ENCODE data around the gene DDR2.
A peak's percentile ranks its signal among the peaks of the same experiment; 100 is the strongest.

DDR2 gene

DNA sequence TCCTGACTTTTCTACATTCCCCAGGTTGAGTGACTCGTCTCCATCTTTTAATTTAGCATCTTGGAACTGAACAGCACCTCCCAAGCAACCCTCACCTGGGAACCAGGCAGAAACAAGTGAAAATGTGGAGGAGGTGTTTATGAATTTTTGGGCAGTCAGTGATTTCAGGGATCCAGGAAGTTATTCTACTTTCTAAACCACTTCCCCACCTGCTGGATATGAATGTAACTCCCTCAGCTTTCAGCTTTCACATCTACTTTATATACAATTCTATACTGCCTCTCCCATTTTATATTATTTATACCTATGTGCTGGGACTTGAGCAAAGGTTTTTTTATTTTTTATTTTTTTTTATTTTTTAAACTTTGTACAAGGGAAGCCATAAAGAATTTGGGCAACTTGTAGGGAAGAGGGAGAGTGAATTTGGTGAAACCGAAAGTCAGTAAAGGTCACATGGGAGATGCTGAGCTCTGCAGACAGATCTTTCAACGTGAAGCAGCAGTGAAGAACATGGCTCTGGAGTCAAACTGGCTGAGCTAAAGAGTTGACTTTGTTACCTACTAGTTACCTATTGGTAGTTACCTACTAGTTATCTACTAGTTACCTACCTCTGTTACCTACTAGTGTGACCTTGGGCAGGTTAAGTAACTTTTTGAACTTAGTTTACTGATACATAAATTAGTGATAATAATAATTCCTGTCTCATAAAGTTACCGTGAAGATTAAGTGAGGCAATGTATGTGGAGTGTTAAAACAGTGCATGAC lies 45.5 kb downstream of the DDR2 start:
- DNase-seq (ENCODE audit: low read depth), result peak; percentile 33
- no peak for TF ChIP-seq CTCF (IDR thresholded peaks at IDR 0.05; ENCODE audit: insufficient read depth, low read depth, low read length, missing control alignments)
- H3K4me3 ChIP-seq (ENCODE audit: low read depth, low read length), result no peak overlapping the region

- no peak overlapping the region for H3K4me3 ChIP-seq (ENCODE audit: low read depth, low read length)
- no peak for TF ChIP-seq CTCF (IDR thresholded peaks at IDR 0.05; ENCODE audit: insufficient read depth, low read depth, low read length, missing control alignments)
- DNase-seq (ENCODE audit: low read depth), result no peak
These were observed 46.2 kb downstream of the DDR2 start for GRCh38 chr1:162678439-162678838.

DNA sequence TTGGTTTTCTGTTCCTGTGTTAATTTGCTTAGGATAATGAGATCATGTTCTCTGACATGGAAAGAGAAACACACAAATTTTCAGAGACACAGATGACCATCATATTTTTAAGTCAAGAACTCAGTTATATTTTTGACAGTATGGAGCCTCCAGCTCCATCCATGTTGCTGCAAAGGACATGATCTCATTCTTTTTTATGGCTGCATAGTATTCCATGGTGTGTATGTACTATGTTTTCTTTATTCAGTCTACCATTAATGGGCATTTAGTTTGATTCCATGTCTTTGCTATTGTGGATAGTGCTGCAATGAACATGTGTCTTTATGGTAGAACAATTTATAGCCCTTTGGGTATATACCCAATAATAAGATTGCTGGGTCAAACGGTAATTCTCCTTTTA lies 47.0 kb downstream of the DDR2 start:
- H3K4me3 ChIP-seq (ENCODE audit: low read depth, low read length), result no peak overlapping the region
- no peak for DNase-seq (ENCODE audit: low read depth)
- no peak for TF ChIP-seq CTCF (IDR thresholded peaks at IDR 0.05; ENCODE audit: insufficient read depth, low read depth, low read length, missing control alignments)

DNA sequence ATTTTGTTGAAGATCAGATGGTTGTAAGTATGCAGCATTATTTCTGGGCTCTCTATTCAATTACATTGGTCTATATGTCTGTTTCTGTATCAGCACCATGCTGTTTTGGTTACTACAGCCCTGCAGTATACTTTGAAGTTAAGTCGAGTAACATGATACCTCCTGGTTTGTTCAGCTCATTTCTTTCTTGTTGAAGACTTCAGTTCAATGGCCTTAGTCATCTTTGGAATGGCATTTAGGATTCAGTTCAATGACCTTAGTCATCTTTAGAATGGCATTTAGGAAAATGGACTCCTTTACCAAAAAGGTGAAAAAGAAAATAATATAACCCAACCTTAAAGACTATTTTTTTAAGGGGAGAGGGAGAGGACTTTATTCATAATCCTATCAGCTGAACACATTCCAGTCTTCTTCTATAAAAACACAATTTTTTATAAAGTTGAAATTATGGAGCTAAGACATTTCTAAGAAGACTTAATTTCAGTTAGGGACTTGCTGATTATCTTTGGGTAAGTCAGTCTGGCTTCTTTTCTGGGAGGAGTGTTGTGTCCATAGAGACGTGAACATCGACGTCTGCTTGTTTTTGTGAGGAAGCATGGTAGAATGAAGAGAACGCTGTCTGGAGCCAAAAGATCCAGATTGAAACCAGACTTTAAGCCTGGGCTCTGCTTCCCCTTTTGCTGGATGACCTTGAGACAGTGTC lies 48.3 kb downstream of the DDR2 start:
- no peak for TF ChIP-seq CTCF (IDR thresholded peaks at IDR 0.05; ENCODE audit: insufficient read depth, low read depth, low read length, missing control alignments)
- no peak overlapping the region for H3K4me3 ChIP-seq (ENCODE audit: low read depth, low read length)
- no peak for DNase-seq (ENCODE audit: low read depth)

GRCh38 chr1:162681122-162681436 lies 48.8 kb downstream of the DDR2 start:
- no peak overlapping the region for H3K4me3 ChIP-seq (ENCODE audit: low read depth, low read length)
- TF ChIP-seq CTCF (IDR thresholded peaks at IDR 0.05; ENCODE audit: insufficient read depth, low read depth, low read length, missing control alignments), result no peak
- no peak for DNase-seq (ENCODE audit: low read depth)

DNA sequence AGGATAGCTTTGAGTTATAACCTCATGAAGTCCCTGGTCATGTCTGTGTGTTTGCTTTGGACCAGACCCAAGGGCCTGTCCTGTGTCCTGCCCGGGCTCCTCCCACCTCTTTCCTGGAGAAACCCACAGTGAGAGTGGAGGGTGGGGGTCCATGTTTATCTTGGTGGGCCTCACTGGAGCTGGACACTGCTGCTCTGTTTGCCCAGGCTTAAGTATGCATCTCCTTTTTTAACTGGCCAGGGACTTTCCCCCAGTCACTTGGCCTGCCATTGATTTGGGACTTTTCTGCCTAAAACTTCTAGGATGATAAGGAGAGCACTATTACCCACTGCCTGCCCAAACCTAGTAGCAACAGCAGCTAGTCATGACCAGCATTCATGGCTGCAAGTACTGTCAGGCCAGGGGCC lies 49.8 kb downstream of the DDR2 start:
- no peak for TF ChIP-seq CTCF (IDR thresholded peaks at IDR 0.05; ENCODE audit: insufficient read depth, low read depth, low read length, missing control alignments)
- H3K4me3 ChIP-seq (ENCODE audit: low read depth, low read length), result no peak overlapping the region
- DNase-seq (ENCODE audit: low read depth), result no peak
